GM12878 (cell line): ENCODE results near the gene FLVCR2. TPM values are rescaled to one million over a fixed set of nuclear protein-coding genes. Genes with fewer than 3 reads are reported as not detected.

Experiments
- ATAC-seq: fragments of 200-7000 bp; cut with Tn5 transposase; 3 replicates; pipeline ENCODE4 v1.9.1; 2020; ENCODE audit warnings: mild to moderate bottlenecking, moderate library complexity
- BruUV-seq: library from RNA; stranded (reverse); fragments of 400-500 nt; replicated peaks from 2 replicates; lab custom pipeline; 2021; lab: Mats Ljungman, UMichigan
- CTCF ChIA-PET: fragments of 300-600 bp; sonication (Branson Sonifier 250); formaldehyde crosslinking; extraction: SDS; loops from one replicate; lab custom pipeline; 2021; ENCODE audit warnings: inconsistent platforms; lab: Yijun Ruan, JAX
- POLR2A ChIA-PET: fragments of 350-600 bp; formaldehyde crosslinking; extraction: SDS; loops from one replicate; lab custom pipeline; 2021; ENCODE audit warnings: inconsistent platforms; lab: Charles Lee
- RAD21 ChIA-PET: fragments of 300-600 bp; sonication (Branson Sonifier 250); formaldehyde crosslinking; loops from one replicate; lab custom pipeline; 2023; ENCODE audit warnings: antibody characterized with exemption; ENCODE audit not compliant: unreplicated experiment; lab: Charles Lee
- SMC1A ChIA-PET: fragments of 300-600 bp; sonication (Branson Sonifier 250); formaldehyde crosslinking; loops from one replicate; lab custom pipeline; 2023; ENCODE audit not compliant: unreplicated experiment, uncharacterized antibody; lab: Charles Lee
- DNase-seq: peaks from one replicate; pipeline ENCODE4 v3.0.0-alpha.2; 2011; ENCODE audit warnings: low read depth, low spot score
- FAIRE-seq: peaks from 3 replicates; lab custom pipeline; 2011; peaks lifted over from hg19 to GRCh38; lab: Jason Lieb, UNC
- H2AFZ ChIP-seq: 2 replicates; pipeline ENCODE4 v1.6.0; 2011; ENCODE audit warnings: low read depth, low read length, control low read depth; ENCODE audit not compliant: control insufficient read depth
- H3K27ac ChIP-seq: 2 replicates; pipeline ENCODE4 v1.5.1; 2011; ENCODE audit warnings: control low read depth; ENCODE audit not compliant: control insufficient read depth, insufficient read depth
- H3K27me3 ChIP-seq, 2 experiments: replicated peaks in 1 of 2; 2 replicates each; pipeline versions ENCODE4 v1.6.0 to v1.6.1; 2011; ENCODE audit warnings: low read length in 1 of 2; ENCODE audit not compliant: control insufficient read depth in 2 of 2, insufficient read depth in 2 of 2
- H3K36me3 ChIP-seq, 2 experiments: 2 replicates each; pipeline ENCODE4 v1.5.1; 2011; ENCODE audit warnings: low read length in 1 of 2; ENCODE audit not compliant: control insufficient read depth in 2 of 2, insufficient read depth in 2 of 2
- H3K4me1 ChIP-seq: 2 replicates; pipeline ENCODE4 v1.6.1; 2011; ENCODE audit warnings: mild to moderate bottlenecking, low read length, moderate library complexity, mixed read lengths; ENCODE audit not compliant: control insufficient read depth, insufficient read depth
- H3K4me2 ChIP-seq: 2 replicates; pipeline ENCODE4 v1.6.0; 2011; ENCODE audit warnings: control low read depth; ENCODE audit not compliant: control insufficient read depth, insufficient read depth
- H3K4me3 ChIP-seq: fragments of 200-600 bp; sonication (generic); 2 replicates; pipeline ENCODE4 v1.5.1; 2016
- H3K79me2 ChIP-seq: 2 replicates; pipeline ENCODE4 v1.6.0; 2011; ENCODE audit warnings: low read length; ENCODE audit not compliant: control insufficient read depth, insufficient read depth
- H3K9ac ChIP-seq: 2 replicates; pipeline ENCODE4 v1.8.0; 2011; ENCODE audit warnings: low read length, control low read depth, mixed read lengths; ENCODE audit not compliant: control insufficient read depth, insufficient read depth
- H3K9me3 ChIP-seq: replicated peaks from 3 replicates; pipeline ENCODE4 v1.5.1; 2011; ENCODE audit warnings: mild to moderate bottlenecking, low read length; ENCODE audit not compliant: control insufficient read depth, insufficient read depth
- H4K20me1 ChIP-seq: 2 replicates; pipeline ENCODE4 v1.6.0; 2011; ENCODE audit not compliant: control insufficient read depth, insufficient read depth
- CBFB ChIP-seq: IDR thresholded peaks from 2 replicates; pipeline ENCODE4 v1.6.1; 2016; ENCODE audit warnings: antibody characterized with exemption, low read depth
- GABPA ChIP-seq: IDR thresholded peaks from 2 replicates; pipeline ENCODE4 v1.6.1; 2014; ENCODE audit warnings: antibody characterized with exemption, low read depth, mild to moderate bottlenecking, inconsistent platforms
- HCFC1 ChIP-seq: fragments of 150-350 bp; IDR thresholded peaks from 2 replicates; pipeline ENCODE4 v1.6.1; 2014; ENCODE audit warnings: low read length
- IKZF2 ChIP-seq, 2 experiments: fragments of 450-650 bp; IDR thresholded peaks; 2 replicates each; pipeline ENCODE4 v1.6.1; 2017; ENCODE audit warnings: mild to moderate bottlenecking in 2 of 2, moderate library complexity in 2 of 2
- KDM1A ChIP-seq: fragments of 200-600 bp; sonication (generic); IDR thresholded peaks from 2 replicates; pipeline ENCODE4 v1.6.1; 2016; ENCODE audit warnings: borderline replicate concordance
- LARP7 ChIP-seq: fragments of 450-650 bp; IDR thresholded peaks from 2 replicates; pipeline ENCODE4 v1.6.1; 2017; ENCODE audit warnings: mild to moderate bottlenecking
- PML ChIP-seq: IDR thresholded peaks from 2 replicates; pipeline ENCODE4 v1.6.1; 2012; ENCODE audit warnings: low read length, inconsistent platforms
- RAD21 ChIP-seq: IDR thresholded peaks from 2 replicates; pipeline ENCODE4 v1.6.1; 2011; ENCODE audit warnings: mild to moderate bottlenecking, low read depth, low read length, moderate library complexity; ENCODE audit not compliant: insufficient read depth
- SIN3A ChIP-seq: IDR thresholded peaks from 2 replicates; pipeline ENCODE4 v1.6.1; 2012; ENCODE audit warnings: low read depth, low read length, improper control_type of control experiment
- SPI1 ChIP-seq: IDR thresholded peaks from 2 replicates; pipeline ENCODE4 v1.6.1; 2011; ENCODE audit warnings: low read depth, mild to moderate bottlenecking, low read length, moderate library complexity, borderline replicate concordance; ENCODE audit not compliant: insufficient read depth
- SREBF1 ChIP-seq: IDR thresholded peaks from 2 replicates; pipeline ENCODE4 v1.6.1; 2012; ENCODE audit warnings: mild to moderate bottlenecking, low read length
- TBL1XR1 ChIP-seq: IDR thresholded peaks from 2 replicates; pipeline ENCODE4 v1.6.1; 2012; ENCODE audit warnings: low read depth, low read length, improper control_type of control experiment
- whole genome bisulfite sequencing: methylation state at CpG from one replicate; pipeline ENCODE4 v1.1.6; 2016; ENCODE audit warnings: low lambda C conversion rate; ENCODE audit not compliant: insufficient replicate concordance, insufficient coverage; ENCODE audit errors: missing lambda C conversion rate; 5-methylcytosine and 5-hydroxymethylcytosine counted together
- in situ Hi-C: fragments of 300-500 bp; cut with MboI; formaldehyde crosslinking; loops from 9 replicates; pipeline ENCODE4 v1.14.3; 2018; ENCODE audit warnings: mixed read lengths
- intact Hi-C: fragments of 100-400 bp; cut with micrococcal nuclease; formaldehyde crosslinking; loops from one replicate; pipeline ENCODE4 v1.14.2; 2022; ENCODE audit not compliant: unreplicated experiment
- polyA plus RNA-seq, 11 experiments: library from polyadenylated mRNA; depleted of rRNA in 4 of 11; unstranded in 6 of 11; stranded (reverse) in 5 of 11; fragments of >200 nt; fragmentation: Nextera tagmentation in 4 of 11; fragmentation: Illumina TruSeq in 1 of 11; extraction: Ambion mirVana in 4 of 11; extraction: Trizol in 1 of 11; gene quantifications; 1 replicate in 1 of 11; 2 replicates in 10 of 11; pipeline versions ENCODE4 v1.2.1 to v1.2.3, GENCODE V29; 2011 to 2016; ENCODE audit warnings: inconsistent platforms in 2 of 11, missing spikeins in 2 of 11, low read depth in 1 of 11
- total RNA-seq, 4 experiments: library from RNA; depleted of rRNA in 3 of 4; stranded (reverse); fragments of >200 nt in 3 of 4; fragmentation: Illumina TruSeq in 1 of 4; extraction: Trizol in 1 of 4; gene quantifications; 2 replicates each; pipeline versions ENCODE4 v1.2.1 to v1.2.3, GENCODE V29; 2013 to 2021
- TF ChIP-seq, protein P1 (sequence below): fragments of 450-650 bp; IDR thresholded peaks from 2 replicates; pipeline ENCODE4 v1.6.1; 2017; ENCODE audit warnings: mild to moderate bottlenecking, moderate library complexity
- TF ChIP-seq, protein P2 (sequence below): fragments of 450-650 bp; formaldehyde crosslinking; IDR thresholded peaks from 2 replicates; pipeline ENCODE4 v1.5.0; 2022; ENCODE audit warnings: mild to moderate bottlenecking, missing genetic modification characterization
- TF ChIP-seq, protein P3 (sequence below): fragments of 450-650 bp; IDR thresholded peaks from 2 replicates; pipeline ENCODE4 v1.6.1; 2014; ENCODE audit warnings: mild to moderate bottlenecking

FLVCR2 gene
- total and polyA plus RNA-seq, 10 of the 15 experiments (the other 5 are each of a cell fraction or from before 2014, with no cell fraction given), result 0.24 to 3.7 (median 1.6) TPM

DNA sequence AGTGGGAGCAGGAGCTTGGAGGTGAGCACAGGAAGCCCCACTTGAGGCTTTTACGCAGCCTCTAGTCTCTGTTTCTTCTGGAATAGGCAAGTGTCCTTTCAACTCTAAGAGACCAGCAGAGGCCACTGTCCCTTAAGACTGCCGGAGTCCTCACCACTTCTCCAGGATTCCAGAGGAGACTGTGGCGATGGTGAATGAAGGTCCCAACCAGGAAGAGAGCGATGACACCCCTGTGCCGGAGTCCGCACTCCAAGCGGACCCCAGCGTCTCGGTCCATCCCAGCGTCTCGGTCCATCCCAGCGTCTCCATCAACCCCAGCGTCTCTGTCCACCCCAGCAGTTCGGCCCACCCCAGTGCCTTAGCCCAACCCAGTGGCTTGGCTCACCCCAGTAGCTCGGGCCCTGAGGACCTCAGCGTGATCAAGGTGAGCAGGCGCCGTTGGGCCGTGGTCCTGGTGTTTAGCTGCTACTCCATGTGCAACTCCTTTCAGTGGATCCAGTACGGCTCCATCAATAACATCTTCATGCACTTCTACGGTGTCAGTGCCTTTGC is 442 bp downstream of the FLVCR2 start:
- no peak for FAIRE-seq
- H3K4me2 ChIP-seq, result peak overlapping the region; percentile 93
- ChIA-PET CTCF (interaction anchor here (0.9 to 14.9 kb wide), 12 partner anchors 9 to 403 kb away, joined by 3 to 578 read pairs (median 11); partner anchors contain the start of genes BATF, ERG28, TGFB3 and TTLL5), POLR2A (interaction anchor here (0.9 to 2.5 kb wide), 5 partner anchors 24 to 82 kb away, joined by 3 to 12 read pairs (median 9); partner anchors contain the start of genes ERG28 and TTLL5), RAD21 (interaction anchor here (1.5 to 7.3 kb wide), 7 partner anchors 9 to 132 kb away, joined by 3 to 320 read pairs (median 18); partner anchors contain the start of genes ERG28 and TTLL5), SMC1A (interaction anchor here (0.8 to 12.4 kb wide), 11 partner anchors 9 to 132 kb away, joined by 3 to 375 read pairs (median 20); partner anchors contain the start of genes BATF, ERG28 and TTLL5)
- H3K36me3 ChIP-seq, result no peaks in the 10 kb centered on the region
- TF ChIP-seq KDM1A, result no peak
- TF ChIP-seq, protein P1, sequence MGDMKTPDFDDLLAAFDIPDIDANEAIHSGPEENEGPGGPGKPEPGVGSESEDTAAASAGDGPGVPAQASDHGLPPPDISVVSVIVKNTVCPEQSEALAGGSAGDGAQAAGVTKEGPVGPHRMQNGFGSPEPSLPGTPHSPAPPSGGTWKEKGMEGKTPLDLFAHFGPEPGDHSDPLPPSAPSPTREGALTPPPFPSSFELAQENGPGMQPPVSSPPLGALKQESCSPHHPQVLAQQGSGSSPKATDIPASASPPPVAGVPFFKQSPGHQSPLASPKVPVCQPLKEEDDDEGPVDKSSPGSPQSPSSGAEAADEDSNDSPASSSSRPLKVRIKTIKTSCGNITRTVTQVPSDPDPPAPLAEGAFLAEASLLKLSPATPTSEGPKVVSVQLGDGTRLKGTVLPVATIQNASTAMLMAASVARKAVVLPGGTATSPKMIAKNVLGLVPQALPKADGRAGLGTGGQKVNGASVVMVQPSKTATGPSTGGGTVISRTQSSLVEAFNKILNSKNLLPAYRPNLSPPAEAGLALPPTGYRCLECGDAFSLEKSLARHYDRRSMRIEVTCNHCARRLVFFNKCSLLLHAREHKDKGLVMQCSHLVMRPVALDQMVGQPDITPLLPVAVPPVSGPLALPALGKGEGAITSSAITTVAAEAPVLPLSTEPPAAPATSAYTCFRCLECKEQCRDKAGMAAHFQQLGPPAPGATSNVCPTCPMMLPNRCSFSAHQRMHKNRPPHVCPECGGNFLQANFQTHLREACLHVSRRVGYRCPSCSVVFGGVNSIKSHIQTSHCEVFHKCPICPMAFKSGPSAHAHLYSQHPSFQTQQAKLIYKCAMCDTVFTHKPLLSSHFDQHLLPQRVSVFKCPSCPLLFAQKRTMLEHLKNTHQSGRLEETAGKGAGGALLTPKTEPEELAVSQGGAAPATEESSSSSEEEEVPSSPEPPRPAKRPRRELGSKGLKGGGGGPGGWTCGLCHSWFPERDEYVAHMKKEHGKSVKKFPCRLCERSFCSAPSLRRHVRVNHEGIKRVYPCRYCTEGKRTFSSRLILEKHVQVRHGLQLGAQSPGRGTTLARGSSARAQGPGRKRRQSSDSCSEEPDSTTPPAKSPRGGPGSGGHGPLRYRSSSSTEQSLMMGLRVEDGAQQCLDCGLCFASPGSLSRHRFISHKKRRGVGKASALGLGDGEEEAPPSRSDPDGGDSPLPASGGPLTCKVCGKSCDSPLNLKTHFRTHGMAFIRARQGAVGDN, result no peak
- no peak for TF ChIP-seq SREBF1
- TF ChIP-seq GABPA, result no peak
- TF ChIP-seq, protein P2, sequence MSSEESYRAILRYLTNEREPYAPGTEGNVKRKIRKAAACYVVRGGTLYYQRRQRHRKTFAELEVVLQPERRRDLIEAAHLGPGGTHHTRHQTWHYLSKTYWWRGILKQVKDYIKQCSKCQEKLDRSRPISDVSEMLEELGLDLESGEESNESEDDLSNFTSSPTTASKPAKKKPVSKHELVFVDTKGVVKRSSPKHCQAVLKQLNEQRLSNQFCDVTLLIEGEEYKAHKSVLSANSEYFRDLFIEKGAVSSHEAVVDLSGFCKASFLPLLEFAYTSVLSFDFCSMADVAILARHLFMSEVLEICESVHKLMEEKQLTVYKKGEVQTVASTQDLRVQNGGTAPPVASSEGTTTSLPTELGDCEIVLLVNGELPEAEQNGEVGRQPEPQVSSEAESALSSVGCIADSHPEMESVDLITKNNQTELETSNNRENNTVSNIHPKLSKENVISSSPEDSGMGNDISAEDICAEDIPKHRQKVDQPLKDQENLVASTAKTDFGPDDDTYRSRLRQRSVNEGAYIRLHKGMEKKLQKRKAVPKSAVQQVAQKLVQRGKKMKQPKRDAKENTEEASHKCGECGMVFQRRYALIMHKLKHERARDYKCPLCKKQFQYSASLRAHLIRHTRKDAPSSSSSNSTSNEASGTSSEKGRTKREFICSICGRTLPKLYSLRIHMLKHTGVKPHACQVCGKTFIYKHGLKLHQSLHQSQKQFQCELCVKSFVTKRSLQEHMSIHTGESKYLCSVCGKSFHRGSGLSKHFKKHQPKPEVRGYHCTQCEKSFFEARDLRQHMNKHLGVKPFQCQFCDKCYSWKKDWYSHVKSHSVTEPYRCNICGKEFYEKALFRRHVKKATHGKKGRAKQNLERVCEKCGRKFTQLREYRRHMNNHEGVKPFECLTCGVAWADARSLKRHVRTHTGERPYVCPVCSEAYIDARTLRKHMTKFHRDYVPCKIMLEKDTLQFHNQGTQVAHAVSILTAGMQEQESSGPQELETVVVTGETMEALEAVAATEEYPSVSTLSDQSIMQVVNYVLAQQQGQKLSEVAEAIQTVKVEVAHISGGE (CRISPR knock-in tag), result no peak
- no peak for TF ChIP-seq SIN3A
- TF ChIP-seq IKZF2 (IDR thresholded peaks at IDR 0.05), result no peak
- no peak for TF ChIP-seq HCFC1
- TF ChIP-seq RAD21, result no peak
- no peak for TF ChIP-seq CBFB
- TF ChIP-seq, protein P3, sequence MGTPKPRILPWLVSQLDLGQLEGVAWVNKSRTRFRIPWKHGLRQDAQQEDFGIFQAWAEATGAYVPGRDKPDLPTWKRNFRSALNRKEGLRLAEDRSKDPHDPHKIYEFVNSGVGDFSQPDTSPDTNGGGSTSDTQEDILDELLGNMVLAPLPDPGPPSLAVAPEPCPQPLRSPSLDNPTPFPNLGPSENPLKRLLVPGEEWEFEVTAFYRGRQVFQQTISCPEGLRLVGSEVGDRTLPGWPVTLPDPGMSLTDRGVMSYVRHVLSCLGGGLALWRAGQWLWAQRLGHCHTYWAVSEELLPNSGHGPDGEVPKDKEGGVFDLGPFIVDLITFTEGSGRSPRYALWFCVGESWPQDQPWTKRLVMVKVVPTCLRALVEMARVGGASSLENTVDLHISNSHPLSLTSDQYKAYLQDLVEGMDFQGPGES, result no peak
- TF ChIP-seq PML, result no peak
- no peak for TF ChIP-seq LARP7
- no peak for TF ChIP-seq TBL1XR1
- TF ChIP-seq SPI1, result no peak
- DNase-seq, result no peak
- in situ Hi-C loops, result loop anchor here (5.0 to 10.0 kb wide), 2 partner anchors 73 to 406 kb away; partner anchors contain the start of genes IFT43 and TGFB3
- no peak overlapping the region for H3K9ac ChIP-seq
- intact Hi-C loops, result loop anchor here (10.0 kb wide), 1 partner anchor 406 kb away; the partner anchor contains the start of genes IFT43 and TGFB3
- no peaks in the 10 kb centered on the region for H3K9me3 ChIP-seq
- no TSS peak for BruUV-seq
- H3K27ac ChIP-seq, result no peak overlapping the region
- peak overlapping the region; percentile 29; the same call in 1 of the 2 replicates for H2AFZ ChIP-seq
- 96% methylated on average over 21 of the region's 21 CpGs for WGBS
- no peak for ATAC-seq
- H3K4me3 ChIP-seq, result peak overlapping the region; percentile 74; the same call in 1 of the 2 replicates
- H3K27me3 ChIP-seq, result no peaks in the 10 kb centered on the region
- no peaks in the 10 kb centered on the region for H4K20me1 ChIP-seq
- peaks cover 7% of the 10 kb centered on the region; the same call in 1 of the 2 replicates for H3K4me1 ChIP-seq
- no peaks in the 10 kb centered on the region for H3K79me2 ChIP-seq
